Hepatocyte (in vitro differentiated cells): ENCODE data around the gene FRRS1. TPM values are rescaled to one million over a fixed set of nuclear protein-coding genes. Genes with fewer than 3 reads are reported as not detected.

Experiments
- DNase-seq: peaks from one replicate; pipeline ENCODE4 v3.0.0-alpha.2; 2016; ENCODE audit warnings: low spot score
- H2AFZ ChIP-seq: fragments of 200-600 bp; sonication (generic); 2 replicates; pipeline ENCODE4 v1.6.0; 2016; ENCODE audit warnings: antibody characterized with exemption, mild to moderate bottlenecking
- H3K27ac ChIP-seq: fragments of 200-600 bp; sonication (generic); 2 replicates; pipeline ENCODE4 v1.5.1; 2016; ENCODE audit warnings: mild to moderate bottlenecking
- H3K27me3 ChIP-seq: fragments of 200-600 bp; sonication (generic); 2 replicates; pipeline ENCODE4 v1.6.1; 2016
- H3K36me3 ChIP-seq: fragments of 200-600 bp; sonication (generic); replicated peaks from 2 replicates; pipeline ENCODE4 v1.5.1; 2016; ENCODE audit warnings: low read depth; ENCODE audit not compliant: insufficient read depth
- H3K4me1 ChIP-seq: fragments of 200-600 bp; sonication (generic); 2 replicates; pipeline ENCODE4 v1.5.1; 2016; ENCODE audit warnings: mild to moderate bottlenecking, moderate library complexity; ENCODE audit not compliant: insufficient read depth
- H3K4me2 ChIP-seq: fragments of 200-600 bp; sonication (generic); 2 replicates; pipeline ENCODE4 v1.6.0; 2016
- H3K4me3 ChIP-seq: fragments of 200-600 bp; sonication (generic); 2 replicates; pipeline ENCODE4 v1.5.1; 2016; ENCODE audit warnings: mild to moderate bottlenecking
- H3K79me2 ChIP-seq: fragments of 200-600 bp; sonication (generic); 2 replicates; pipeline ENCODE4 v1.6.0; 2017; ENCODE audit warnings: mild to moderate bottlenecking
- H3K9me2 ChIP-seq: fragments of 200-600 bp; sonication (generic); replicated peaks from 2 replicates; pipeline ENCODE4 v1.6.0; 2017; ENCODE audit warnings: mild to moderate bottlenecking; ENCODE audit not compliant: insufficient read depth
- H3K9me3 ChIP-seq: fragments of 200-600 bp; sonication (generic); 2 replicates; pipeline ENCODE4 v1.5.1; 2016; ENCODE audit warnings: low read depth, mild to moderate bottlenecking
- H4K20me1 ChIP-seq: fragments of 200-600 bp; sonication (generic); 2 replicates; pipeline ENCODE4 v1.6.0; 2016; ENCODE audit warnings: mild to moderate bottlenecking; ENCODE audit not compliant: insufficient read depth, poor library complexity, severe bottlenecking
- CTCF ChIP-seq: fragments of 200-600 bp; sonication (generic); IDR thresholded peaks from 2 replicates; pipeline ENCODE4 v1.5.1; 2016; ENCODE audit warnings: antibody characterized with exemption, mild to moderate bottlenecking; ENCODE audit not compliant: poor library complexity
- EZH2 ChIP-seq: fragments of 200-600 bp; sonication (generic); IDR thresholded peaks from 2 replicates; pipeline ENCODE4 v1.6.1; 2016; ENCODE audit warnings: antibody characterized with exemption, mild to moderate bottlenecking, borderline replicate concordance
- EZH2phosphoT487 ChIP-seq: fragments of 200-600 bp; sonication (generic); IDR thresholded peaks from one replicate; pipeline ENCODE4 v1.6.1; 2018; ENCODE audit warnings: antibody characterized with exemption, mild to moderate bottlenecking, low read depth, moderate library complexity; ENCODE audit not compliant: unreplicated experiment, severe bottlenecking
- WGBS: methylation state at CpG from one replicate; pipeline ENCODE4 v1.1.6; 2016; ENCODE audit warnings: low lambda C conversion rate; ENCODE audit errors: missing lambda C conversion rate; 5-methylcytosine and 5-hydroxymethylcytosine counted together
- polyA plus RNA-seq: library from polyadenylated mRNA; unstranded; fragments of >200 nt; fragmentation: Nextera tagmentation; extraction: Ambion mirVana; gene quantifications from 2 replicates; pipeline ENCODE4 v1.2.1, GENCODE V29; 2016
- small RNA-seq: library from RNA; depleted of rRNA; stranded (forward); fragments of <200 nt; gene quantifications from one replicate; pipeline ENCODE3, GENCODE V24; 2014
- total RNA-seq: library from RNA; depleted of rRNA; stranded (reverse); fragments of >200 nt; gene quantifications from 2 replicates; pipeline ENCODE4 v1.2.3, GENCODE V29; 2014

FRRS1 gene
- total and polyA plus RNA-seq, 2 experiments from 2014 or later, result 1.5 to 26.8 TPM

- Histone ChIP-seq H3K27me3 (no peaks in the 10 kb centered on the region), H3K4me2 (no peak overlapping the region), H3K9me3 (no peaks in the 10 kb centered on the region), H3K9me2 (no peaks in the 10 kb centered on the region), H3K4me3 (no peak overlapping the region), H3K79me2 (no peaks in the 10 kb centered on the region), H3K4me1 (no peaks in the 10 kb centered on the region), H3K27ac (no peak overlapping the region), H4K20me1 (no peaks in the 10 kb centered on the region), H2AFZ (no peak overlapping the region), H3K36me3 (no peaks in the 10 kb centered on the region)
- WGBS, result 56% methylated on average over 3 of the region's 3 CpGs
- TF ChIP-seq EZH2, result no peak
- TF ChIP-seq EZH2phosphoT487, result no peak
- no peak for TF ChIP-seq CTCF
- DNase-seq, result no peak
These were observed 103.8 kb downstream of the FRRS1 start for GRCh38 chr1:99662539-99663080.

GRCh38 chr1:99661780-99662179 is 104.7 kb downstream of the FRRS1 start:
- WGBS, result 76% methylated on average over 3 of the region's 3 CpGs
- no peak overlapping the region for H3K4me2 ChIP-seq
- TF ChIP-seq CTCF (no peak), EZH2phosphoT487 (no peak), EZH2 (no peak)

GRCh38 chr1:99660496-99660895 is 105.9 kb downstream of the FRRS1 start:
- no peak for TF ChIP-seq EZH2phosphoT487
- no peak overlapping the region for H2AFZ ChIP-seq

More at GRCh38 chr1:99661780-99662179, 104.7 kb downstream of the FRRS1 start:
- H3K36me3 ChIP-seq, result no peaks in the 10 kb centered on the region
- H3K9me3 ChIP-seq, result no peaks in the 10 kb centered on the region
- no peak overlapping the region for H3K27ac ChIP-seq
- no peak for DNase-seq
- no peaks in the 10 kb centered on the region for H4K20me1 ChIP-seq
- H3K4me3 ChIP-seq, result no peak overlapping the region
- no peak overlapping the region for H2AFZ ChIP-seq
- H3K27me3 ChIP-seq, result no peaks in the 10 kb centered on the region
- H3K79me2 ChIP-seq, result no peaks in the 10 kb centered on the region
- H3K4me1 ChIP-seq, result no peaks in the 10 kb centered on the region
- no peaks in the 10 kb centered on the region for H3K9me2 ChIP-seq

GRCh38 chr1:99659755-99660210 is 106.7 kb downstream of the FRRS1 start:
- Histone ChIP-seq H3K79me2 (no peaks in the 10 kb centered on the region), H3K27me3 (no peaks in the 10 kb centered on the region), H3K4me1 (no peaks in the 10 kb centered on the region), H4K20me1 (no peaks in the 10 kb centered on the region), H3K27ac (no peak overlapping the region), H3K9me3 (no peaks in the 10 kb centered on the region), H3K4me2 (no peak overlapping the region), H3K4me3 (no peak overlapping the region), H3K36me3 (no peaks in the 10 kb centered on the region), H3K9me2 (no peaks in the 10 kb centered on the region), H2AFZ (no peak overlapping the region)
- DNase-seq, result no peak
- WGBS, result 81% methylated on average over 2 of the region's 2 CpGs
- no peak for TF ChIP-seq EZH2phosphoT487
- no peak for TF ChIP-seq CTCF
- no peak for TF ChIP-seq EZH2

More at GRCh38 chr1:99660496-99660895, 105.9 kb downstream of the FRRS1 start:
- Histone ChIP-seq H4K20me1 (no peaks in the 10 kb centered on the region), H3K4me2 (no peak overlapping the region), H3K36me3 (no peaks in the 10 kb centered on the region), H3K27ac (no peak overlapping the region), H3K79me2 (no peaks in the 10 kb centered on the region), H3K4me1 (no peaks in the 10 kb centered on the region), H3K27me3 (no peaks in the 10 kb centered on the region), H3K9me2 (no peaks in the 10 kb centered on the region), H3K9me3 (no peaks in the 10 kb centered on the region), H3K4me3 (no peak overlapping the region)
- no peak for DNase-seq
- 92% methylated on average over 2 of the region's 2 CpGs for WGBS

Small RNA genes lying within 50 kb of the gene (small RNA-seq; reads per million reads assigned to genes)
- not detected for gene RF00019
- not detected for gene RNU4-75P

Other genes starting within 250 kb of the FRRS1 start
- gene PALMD, start 120.5 kb downstream of the FRRS1 start, total RNA-seq, result 18.5 and 21.7 TPM in 2 replicates
- 12.3 and 14.0 TPM in 2 replicates for gene PALMD, start 120.5 kb downstream of the FRRS1 start, polyA plus RNA-seq
- gene AGL, start 83.7 kb upstream of the FRRS1 start, total RNA-seq, result 30.3 and 34.2 TPM in 2 replicates
- gene AGL, start 83.7 kb upstream of the FRRS1 start, polyA plus RNA-seq, result 9.2 and 9.3 TPM in 2 replicates
- 39.7 and 56.1 TPM in 2 replicates for gene SLC35A3, start 203.4 kb upstream of the FRRS1 start, total RNA-seq
- 16.7 and 18.9 TPM in 2 replicates for gene SLC35A3, start 203.4 kb upstream of the FRRS1 start, polyA plus RNA-seq